Suprapubic skin (tissue), 4 donors: ENCODE results near the gene NRG3. TPM values are rescaled to one million over a fixed set of nuclear protein-coding genes. Genes with fewer than 3 reads are reported as not detected.

Source experiments
- DNase-seq, 2 donors: peaks; one replicate each; pipeline ENCODE4 v3.0.0-alpha.2; 2019; ENCODE audit warnings: low spot score in 2 of 2
- H3K27ac ChIP-seq: fragments of 200-600 bp; sonication (generic); one replicate; pipeline ENCODE4 v1.5.1; 2019
- H3K27me3 ChIP-seq: fragments of 200-600 bp; sonication (generic); one replicate; pipeline ENCODE4 v1.5.1; 2019
- H3K36me3 ChIP-seq: fragments of 200-600 bp; sonication (generic); one replicate; pipeline ENCODE4 v1.5.1; 2019
- H3K4me1 ChIP-seq: fragments of 200-600 bp; sonication (generic); one replicate; pipeline ENCODE4 v1.5.1; 2019
- H3K4me3 ChIP-seq: fragments of 200-600 bp; sonication (generic); one replicate; pipeline ENCODE4 v1.5.1; 2019; ENCODE audit warnings: mild to moderate bottlenecking
- H3K9me3 ChIP-seq: fragments of 200-600 bp; sonication (generic); one replicate; pipeline ENCODE4 v1.5.1; 2019
- CTCF ChIP-seq, 2 donors: fragments of 200-600 bp in 1 of 2; fragments of 450-650 bp in 1 of 2; sonication (generic) in 1 of 2; IDR thresholded peaks; one replicate each; pipeline ENCODE4 v1.5.1; 2016 to 2019; ENCODE audit warnings: antibody characterized with exemption in 2 of 2, mild to moderate bottlenecking in 1 of 2, moderate library complexity in 1 of 2
- EP300 ChIP-seq: sonication (generic); formaldehyde crosslinking; IDR thresholded peaks from one replicate; pipeline ENCODE4 v1.6.1; 2017; ENCODE audit warnings: antibody characterized with exemption
- POLR2A ChIP-seq, 2 donors: fragments of 450-650 bp; IDR thresholded peaks; one replicate each; pipeline ENCODE4 v1.6.1; 2017; ENCODE audit warnings: antibody characterized with exemption in 2 of 2, mild to moderate bottlenecking in 2 of 2, moderate library complexity in 2 of 2
- POLR2AphosphoS5 ChIP-seq, 3 donors: sonication (generic); formaldehyde crosslinking; IDR thresholded peaks; one replicate each; pipeline ENCODE4 v1.6.1; 2017; ENCODE audit warnings: antibody characterized with exemption in 3 of 3
- WGBS: methylation state at CpG from one replicate; pipeline ENCODE4 v1.1.5; 2018; 5-methylcytosine and 5-hydroxymethylcytosine counted together
- total RNA-seq, 4 donors: library from RNA; depleted of rRNA; stranded (reverse); fragments of >200 nt; gene quantifications; one replicate each; pipeline ENCODE4 v1.1.0, GENCODE V29; 2016

Gene NRG3
- total RNA-seq, 4 donors from 2014 or later, result 0.65 to 3.5 (median 1.3) TPM

GRCh38 chr10:82558014-82558607 is 683.1 kb downstream of the NRG3 start:
- TF ChIP-seq CTCF (IDR thresholded peaks at IDR 0.05) (no peak), EP300 (no peak), POLR2A (IDR thresholded peaks at IDR 0.05) (no peak), POLR2AphosphoS5 (IDR thresholded peaks at IDR 0.05) (no peak)

GRCh38 chr10:82564353-82565196 is 689.6 kb downstream of the NRG3 start:
- no peak overlapping the region for H3K4me3 ChIP-seq
- no peaks in the 10 kb centered on the region for H3K36me3 ChIP-seq
- no peak overlapping the region for H3K27ac ChIP-seq
- H3K27me3 ChIP-seq, result no peaks in the 10 kb centered on the region
- TF ChIP-seq POLR2AphosphoS5 (IDR thresholded peaks at IDR 0.05) (no peak), CTCF (IDR thresholded peaks at IDR 0.05) (no peak), EP300 (no peak), POLR2A (IDR thresholded peaks at IDR 0.05) (no peak)
- H3K9me3 ChIP-seq, result no peaks in the 10 kb centered on the region
- whole genome bisulfite sequencing, result 86% methylated on average over 7 of the region's 7 CpGs
- H3K4me1 ChIP-seq, result no peaks in the 10 kb centered on the region
- DNase-seq, result no peak

More at GRCh38 chr10:82558014-82558607, 683.1 kb downstream of the NRG3 start:
- WGBS, result 72% methylated on average over 2 of the region's 2 CpGs
- H3K27me3 ChIP-seq, result no peaks in the 10 kb centered on the region
- H3K4me3 ChIP-seq, result no peak overlapping the region
- no peaks in the 10 kb centered on the region for H3K9me3 ChIP-seq
- no peak for DNase-seq
- no peak overlapping the region for H3K27ac ChIP-seq
- H3K36me3 ChIP-seq, result no peaks in the 10 kb centered on the region
- H3K4me1 ChIP-seq, result no peaks in the 10 kb centered on the region

- TF ChIP-seq CTCF (IDR thresholded peaks at IDR 0.05) (no peak), EP300 (no peak), POLR2A (IDR thresholded peaks at IDR 0.05) (no peak), POLR2AphosphoS5 (IDR thresholded peaks at IDR 0.05) (no peak)
- no peak for DNase-seq
- no peaks in the 10 kb centered on the region for H3K4me1 ChIP-seq
- H3K27ac ChIP-seq, result no peak overlapping the region
- H3K4me3 ChIP-seq, result no peak overlapping the region
- H3K36me3 ChIP-seq, result no peaks in the 10 kb centered on the region
- H3K27me3 ChIP-seq, result no peaks in the 10 kb centered on the region
- no peaks in the 10 kb centered on the region for H3K9me3 ChIP-seq
These were observed 690.2 kb downstream of the NRG3 start for GRCh38 chr10:82565197-82565575.

- H3K9me3 ChIP-seq, result no peaks in the 10 kb centered on the region
- no peaks in the 10 kb centered on the region for H3K27me3 ChIP-seq
- H3K27ac ChIP-seq, result no peak overlapping the region
- H3K4me1 ChIP-seq, result no peaks in the 10 kb centered on the region
- no peak for DNase-seq
- no peak overlapping the region for H3K4me3 ChIP-seq
- TF ChIP-seq CTCF (IDR thresholded peaks at IDR 0.05) (no peak), POLR2A (IDR thresholded peaks at IDR 0.05) (no peak), EP300 (no peak), POLR2AphosphoS5 (IDR thresholded peaks at IDR 0.05) (no peak)
- 38% methylated on average over 1 of the region's 1 CpG for WGBS
- H3K36me3 ChIP-seq, result no peaks in the 10 kb centered on the region
These were observed 697.8 kb downstream of the NRG3 start for GRCh38 chr10:82572744-82573143.

- TF ChIP-seq POLR2A (IDR thresholded peaks at IDR 0.05) (no peak), EP300 (no peak), POLR2AphosphoS5 (IDR thresholded peaks at IDR 0.05) (no peak), CTCF (IDR thresholded peaks at IDR 0.05) (no peak)
- H3K27ac ChIP-seq, result no peak overlapping the region
These were observed 699.1 kb downstream of the NRG3 start for GRCh38 chr10:82574081-82574480.

More at GRCh38 chr10:82574081-82574480, 699.1 kb downstream of the NRG3 start:
- Histone ChIP-seq H3K9me3 (no peaks in the 10 kb centered on the region), H3K27me3 (no peaks in the 10 kb centered on the region), H3K4me1 (no peaks in the 10 kb centered on the region), H3K4me3 (no peak overlapping the region), H3K36me3 (no peaks in the 10 kb centered on the region)
- no peak for DNase-seq
- WGBS, result 55% methylated on average over 2 of the region's 2 CpGs
